HG03139 (cell line): Measurements from ENCODE around the gene KSR2.

Experiments
- ATAC-seq: cut with Tn5 transposase; IDR thresholded peaks from one replicate; pipeline ENCODE4 v1.9.1; 2021; ENCODE audit not compliant: unreplicated experiment

The KSR2 gene

GRCh38 chr12:117702741-117703140 lies 266.0 kb downstream of the KSR2 start:
- no peak for ATAC-seq

- no peak for ATAC-seq
Measured at GRCh38 chr12:117699575-117699974, 269.2 kb downstream of the KSR2 start.

- ATAC-seq: no peak
Measured at GRCh38 chr12:117699118-117699517, 269.7 kb downstream of the KSR2 start.

GRCh38 chr12:117695956-117696355 lies 272.8 kb downstream of the KSR2 start:
- no peak for ATAC-seq

- no peak for ATAC-seq
Measured at GRCh38 chr12:117692512-117692911, 276.3 kb downstream of the KSR2 start.

GRCh38 chr12:117689857-117690256 lies 278.9 kb downstream of the KSR2 start:
- no peak for ATAC-seq

- no peak for ATAC-seq
Measured at GRCh38 chr12:117688446-117688845, 280.3 kb downstream of the KSR2 start.

GRCh38 chr12:117686911-117687377 lies 281.8 kb downstream of the KSR2 start:
- no peak for ATAC-seq

- no peak for ATAC-seq
Measured at GRCh38 chr12:117686210-117686609, 282.6 kb downstream of the KSR2 start.

GRCh38 chr12:117685110-117685926 lies 283.5 kb downstream of the KSR2 start:
- ATAC-seq: no peak

GRCh38 chr12:117684471-117684870 lies 284.3 kb downstream of the KSR2 start:
- ATAC-seq: no peak

GRCh38 chr12:117680312-117680711 lies 288.5 kb downstream of the KSR2 start:
- ATAC-seq: no peak

- ATAC-seq: no peak
Measured at GRCh38 chr12:117679776-117680175, 289.0 kb downstream of the KSR2 start.

GRCh38 chr12:117674763-117675162 lies 294.0 kb downstream of the KSR2 start:
- ATAC-seq: no peak

- ATAC-seq: no peak
Measured at GRCh38 chr12:117674313-117674712, 294.5 kb downstream of the KSR2 start.

- ATAC-seq: no peak
Measured at GRCh38 chr12:117671734-117672133, 297.1 kb downstream of the KSR2 start.

GRCh38 chr12:117664169-117664568 lies 304.6 kb downstream of the KSR2 start:
- no peak for ATAC-seq

- ATAC-seq: no peak
Measured at GRCh38 chr12:117662620-117663395, 306.0 kb downstream of the KSR2 start.

- no peak for ATAC-seq
Measured at GRCh38 chr12:117662220-117662619, 306.6 kb downstream of the KSR2 start.

- ATAC-seq: no peak
Measured at GRCh38 chr12:117661471-117661870, 307.3 kb downstream of the KSR2 start.

- ATAC-seq: no peak
Measured at GRCh38 chr12:117660896-117661295, 307.9 kb downstream of the KSR2 start.

- no peak for ATAC-seq
Measured at GRCh38 chr12:117658226-117658625, 310.6 kb downstream of the KSR2 start.
